Osteoblast (primary cell): ENCODE data around the gene GAB4. TPM values are rescaled to one million over a fixed set of nuclear protein-coding genes. Genes with fewer than 3 reads are reported as not detected.
A peak's percentile ranks its signal among the peaks of the same experiment; 100 is the strongest.
"Not testable (repeated sequence)": the region's sequence is repeated elsewhere in the genome, so short reads cannot be mapped to it uniquely, and the experiment has no call there.

Source experiments
- DNase-seq: peaks from one replicate; pipeline ENCODE4 v3.0.0; 2011; ENCODE audit warnings: low spot score, mixed read lengths; ENCODE audit not compliant: insufficient read length; ENCODE audit errors: missing footprints
- H2AFZ ChIP-seq: 2 replicates; pipeline ENCODE4 v1.6.0; 2011; ENCODE audit warnings: mild to moderate bottlenecking, low read length
- H3K27ac ChIP-seq: 2 replicates; pipeline ENCODE4 v1.5.1; 2011; ENCODE audit warnings: mild to moderate bottlenecking, low read depth, low read length, moderate library complexity
- H3K27me3 ChIP-seq: 2 replicates; pipeline ENCODE4 v1.6.0; 2012; ENCODE audit warnings: mild to moderate bottlenecking, control low read depth, inconsistent platforms, low read length, moderate library complexity; ENCODE audit not compliant: insufficient read depth
- H3K36me3 ChIP-seq: 2 replicates; pipeline ENCODE4 v1.5.1; 2011; ENCODE audit warnings: mild to moderate bottlenecking, low read length, control low read depth, moderate library complexity; ENCODE audit not compliant: insufficient read depth
- H3K4me1 ChIP-seq: 2 replicates; pipeline ENCODE4 v1.5.1; 2011; ENCODE audit warnings: mild to moderate bottlenecking, low read length, control low read depth, moderate library complexity; ENCODE audit not compliant: insufficient read depth
- H3K4me2 ChIP-seq: 2 replicates; pipeline ENCODE4 v1.6.0; 2011; ENCODE audit warnings: mild to moderate bottlenecking, low read length; ENCODE audit not compliant: insufficient read depth
- H3K4me3 ChIP-seq: fragments of 200-600 bp; sonication (generic); 3 replicates; pipeline ENCODE4 v1.5.1; 2012; ENCODE audit warnings: mild to moderate bottlenecking, low read length, inconsistent platforms; ENCODE audit not compliant: insufficient read depth
- H3K79me2 ChIP-seq: 2 replicates; pipeline ENCODE4 v1.6.0; 2012; ENCODE audit warnings: mild to moderate bottlenecking, low read length, control low read depth, inconsistent platforms; ENCODE audit not compliant: insufficient read depth
- H3K9me3 ChIP-seq: 2 replicates; pipeline ENCODE4 v1.5.1; 2011; ENCODE audit warnings: low read depth, low read length, control low read depth
- H4K20me1 ChIP-seq: 2 replicates; pipeline ENCODE4 v1.6.0; 2012; ENCODE audit warnings: mild to moderate bottlenecking, low read length, control low read depth; ENCODE audit not compliant: insufficient read depth
- total RNA-seq: library from RNA; depleted of rRNA; stranded (reverse); fragments of >200 nt; gene quantifications from 2 replicates; pipeline ENCODE4 v1.2.3, GENCODE V29; 2012
- TF ChIP-seq, protein P1 (sequence below): IDR thresholded peaks from 2 replicates; pipeline ENCODE4 v1.5.1; 2011; ENCODE audit warnings: mild to moderate bottlenecking, low read depth, low read length, moderate library complexity; ENCODE audit errors: extremely low read depth

The GAB4 gene
- total RNA-seq, 1 donor, result not detected

DNA sequence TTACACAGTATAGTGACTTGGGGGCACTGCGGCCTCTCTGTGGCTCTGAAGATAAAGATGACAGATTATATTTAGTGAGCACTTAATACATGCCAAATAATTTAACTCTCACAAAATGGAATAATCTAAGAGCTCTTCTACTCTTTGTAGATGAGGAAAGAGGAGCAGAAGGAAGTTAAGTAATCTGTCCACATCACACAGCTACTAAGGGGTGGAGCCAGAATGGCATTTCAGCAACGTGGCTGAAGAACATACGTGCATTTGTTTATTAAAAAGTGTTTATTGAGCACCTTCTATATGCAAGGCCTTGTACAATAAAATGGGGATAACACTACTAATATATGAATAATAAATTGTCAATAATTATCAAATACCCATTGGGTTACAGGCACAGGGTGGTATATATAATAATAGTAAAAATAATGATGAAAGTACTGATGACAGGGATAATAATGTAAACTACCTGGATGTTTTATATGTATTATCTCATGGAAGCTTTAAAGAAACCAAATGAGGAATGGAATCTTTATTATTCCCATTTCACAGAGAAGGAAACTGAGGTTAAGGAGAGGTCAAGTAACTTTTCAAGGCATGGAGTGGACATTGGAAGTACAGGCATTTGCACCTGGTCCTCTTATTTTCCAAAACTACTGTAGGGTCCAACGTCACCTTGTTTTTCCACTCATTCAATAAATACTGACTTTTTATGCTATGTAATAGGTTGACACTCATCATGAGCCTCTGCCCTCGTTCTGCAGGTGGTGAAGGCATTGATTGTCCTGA is 38.7 kb upstream of the GAB4 start:
- H3K79me2 ChIP-seq, result no peaks in the 10 kb centered on the region
- TF ChIP-seq, protein P1, sequence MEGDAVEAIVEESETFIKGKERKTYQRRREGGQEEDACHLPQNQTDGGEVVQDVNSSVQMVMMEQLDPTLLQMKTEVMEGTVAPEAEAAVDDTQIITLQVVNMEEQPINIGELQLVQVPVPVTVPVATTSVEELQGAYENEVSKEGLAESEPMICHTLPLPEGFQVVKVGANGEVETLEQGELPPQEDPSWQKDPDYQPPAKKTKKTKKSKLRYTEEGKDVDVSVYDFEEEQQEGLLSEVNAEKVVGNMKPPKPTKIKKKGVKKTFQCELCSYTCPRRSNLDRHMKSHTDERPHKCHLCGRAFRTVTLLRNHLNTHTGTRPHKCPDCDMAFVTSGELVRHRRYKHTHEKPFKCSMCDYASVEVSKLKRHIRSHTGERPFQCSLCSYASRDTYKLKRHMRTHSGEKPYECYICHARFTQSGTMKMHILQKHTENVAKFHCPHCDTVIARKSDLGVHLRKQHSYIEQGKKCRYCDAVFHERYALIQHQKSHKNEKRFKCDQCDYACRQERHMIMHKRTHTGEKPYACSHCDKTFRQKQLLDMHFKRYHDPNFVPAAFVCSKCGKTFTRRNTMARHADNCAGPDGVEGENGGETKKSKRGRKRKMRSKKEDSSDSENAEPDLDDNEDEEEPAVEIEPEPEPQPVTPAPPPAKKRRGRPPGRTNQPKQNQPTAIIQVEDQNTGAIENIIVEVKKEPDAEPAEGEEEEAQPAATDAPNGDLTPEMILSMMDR, result no peak
- H4K20me1 ChIP-seq, result no peaks in the 10 kb centered on the region
- no peaks in the 10 kb centered on the region for H3K4me1 ChIP-seq
- DNase-seq, result no peak
- H3K4me2 ChIP-seq, result no peak overlapping the region
- H3K9me3 ChIP-seq, result no peaks in the 10 kb centered on the region
- no peak overlapping the region for H3K4me3 ChIP-seq
- H2AFZ ChIP-seq, result no peak overlapping the region
- H3K36me3 ChIP-seq, result no peaks in the 10 kb centered on the region
- no peak overlapping the region for H3K27ac ChIP-seq
- no peaks in the 10 kb centered on the region for H3K27me3 ChIP-seq

DNA sequence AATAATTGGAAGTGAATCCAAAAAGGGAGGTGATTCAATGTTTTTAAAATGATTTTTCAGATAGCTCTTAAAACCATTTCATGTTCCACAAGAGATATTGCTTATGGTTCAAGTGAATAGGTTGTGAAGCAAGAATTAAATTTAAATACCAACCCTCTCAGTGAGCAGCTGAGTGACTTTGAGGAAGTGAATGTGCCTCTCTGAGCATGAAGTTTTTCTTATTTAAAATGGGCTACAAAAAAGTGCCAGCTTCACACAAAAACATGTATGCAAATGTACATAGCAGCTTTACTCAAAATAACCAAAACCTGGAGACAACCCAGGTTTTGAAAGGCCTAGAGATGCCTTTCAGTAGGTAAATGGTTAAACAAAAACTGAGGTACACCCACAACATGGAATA is 35.5 kb upstream of the GAB4 start:
- Histone ChIP-seq H3K27me3 (no peaks in the 10 kb centered on the region), H3K4me3 (no peak overlapping the region), H3K79me2 (no peaks in the 10 kb centered on the region), H3K27ac (no peak overlapping the region), H4K20me1 (no peaks in the 10 kb centered on the region), H3K9me3 (no peaks in the 10 kb centered on the region), H3K36me3 (no peaks in the 10 kb centered on the region), H3K4me2 (no peak overlapping the region), H2AFZ (no peak overlapping the region), H3K4me1 (no peaks in the 10 kb centered on the region)
- TF ChIP-seq, protein P1, result no peak
- DNase-seq, result no peak

DNA sequence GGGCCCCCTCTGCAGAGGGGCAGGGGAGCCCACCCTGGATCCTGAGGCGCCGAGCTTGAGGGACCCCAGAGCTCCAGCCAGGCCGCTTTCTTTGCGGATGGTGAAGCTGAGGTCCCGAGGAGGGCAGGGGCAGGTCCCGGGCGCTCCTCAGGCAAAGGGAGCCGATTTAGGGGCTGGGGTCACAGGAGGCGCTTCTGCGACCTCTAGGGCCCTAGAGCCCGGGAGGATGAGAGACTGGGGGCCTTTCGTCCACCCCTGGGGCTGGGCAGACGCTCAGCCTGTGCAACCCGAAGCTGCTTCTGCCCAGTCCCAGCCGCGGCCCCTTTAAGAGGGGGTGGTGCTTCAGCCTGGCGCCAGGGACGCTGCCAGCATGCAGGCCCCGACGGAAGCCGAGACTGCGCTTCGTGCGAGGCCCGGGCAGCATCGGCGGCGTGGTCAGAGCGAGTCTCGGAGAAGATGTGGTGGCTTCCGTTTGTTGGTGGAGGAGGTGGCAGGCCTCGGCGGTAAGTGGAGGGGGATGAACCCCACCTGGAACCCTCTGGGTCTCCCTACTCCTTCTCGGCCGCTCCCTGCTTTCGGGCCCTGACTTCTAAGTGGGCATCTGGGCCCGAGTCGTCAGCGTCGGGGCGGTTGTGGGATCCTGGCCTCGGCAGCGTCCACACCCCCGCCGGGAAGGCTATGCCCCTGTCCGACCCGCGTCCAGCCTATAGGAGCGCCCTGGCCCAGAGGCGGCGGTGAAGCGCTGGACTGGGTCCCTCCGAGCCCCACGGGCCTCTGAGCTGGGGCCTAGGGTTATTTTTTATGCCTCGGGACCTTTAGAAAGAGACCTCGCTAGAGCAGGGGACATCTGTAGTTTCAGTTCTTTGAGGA is 29.1 kb upstream of the GAB4 start:
- H3K36me3 ChIP-seq, H3K4me1 ChIP-seq, H4K20me1 ChIP-seq, H2AFZ ChIP-seq, H3K4me2 ChIP-seq, H3K79me2 ChIP-seq, H3K4me3 ChIP-seq, H3K27ac ChIP-seq, H3K27me3 ChIP-seq, H3K9me3 ChIP-seq: not testable (repeated sequence)
- DNase-seq, result peak; percentile 35

DNA sequence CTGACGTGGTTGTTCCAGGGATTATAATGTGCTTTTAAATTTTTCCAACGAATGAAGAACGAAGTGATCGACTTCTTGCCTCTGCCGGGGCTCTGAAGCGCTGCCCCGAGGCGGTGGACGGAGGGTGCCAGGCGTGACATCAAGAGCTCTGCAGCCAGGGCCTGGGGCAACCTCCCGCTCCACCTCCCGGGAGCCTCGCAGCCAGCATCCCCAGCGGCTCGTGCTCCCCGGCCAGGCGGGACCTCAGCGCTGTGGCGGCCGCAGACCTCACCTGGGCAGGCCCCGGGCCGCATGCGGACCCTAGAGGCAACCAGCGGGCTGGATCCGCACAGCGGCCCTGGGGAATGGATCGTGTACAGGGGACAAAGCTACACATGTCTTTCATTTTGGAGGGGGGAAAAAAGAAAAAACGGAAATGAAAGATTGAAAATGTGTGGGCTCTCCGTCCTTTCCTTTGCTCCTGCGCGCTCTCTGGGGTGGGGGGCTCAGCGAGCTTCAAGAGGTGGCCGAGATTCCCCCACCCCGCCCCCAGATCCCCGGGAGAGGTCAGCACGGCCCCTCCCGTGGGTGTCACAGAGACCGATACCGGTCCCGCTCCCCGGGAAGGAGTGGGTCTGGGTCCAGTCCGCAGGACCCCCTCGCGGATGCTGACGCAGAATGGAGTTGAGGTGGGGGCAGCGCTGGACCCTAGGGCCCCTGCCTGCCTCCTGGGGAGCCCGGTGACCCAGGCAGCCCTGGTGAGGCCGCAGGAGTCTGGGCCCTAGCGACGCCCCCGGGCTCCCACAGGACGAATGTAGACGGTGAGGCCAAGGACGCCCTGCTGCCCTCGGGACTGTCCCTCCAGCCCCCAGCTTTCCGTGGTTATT is 28.2 kb upstream of the GAB4 start:
- peak; percentile 61 for DNase-seq
- peak overlapping the region; percentile 16 for H3K4me3 ChIP-seq
- not testable (repeated sequence) for H3K4me2 ChIP-seq

More for the DNA sequence above, 28.2 kb upstream of the GAB4 start:
- not testable (repeated sequence) for H2AFZ ChIP-seq, H3K27me3 ChIP-seq, H3K27ac ChIP-seq, H3K79me2 ChIP-seq, H3K36me3 ChIP-seq, H3K9me3 ChIP-seq, H3K4me1 ChIP-seq, H4K20me1 ChIP-seq
